A549 (cell line): ENCODE measurements around the gene CD109. TPM values are rescaled to one million over a fixed set of nuclear protein-coding genes. Genes with fewer than 3 reads are reported as not detected.

Experiments
- ATAC-seq, 2 experiments: fragments of 200-7000 bp in 1 of 2; fragments of >200 bp in 1 of 2; cut with Nextera tagmentation in 1 of 2; cut with Tn5 transposase in 1 of 2; 3 replicates each; pipeline versions ENCODE4 v1.8.0 to v1.9.1; 2018 to 2020; ENCODE audit warnings: mild to moderate bottlenecking in 1 of 2, moderate library complexity in 1 of 2
- CTCF ChIA-PET: fragments of 300-600 bp; sonication (Branson Sonifier 250); formaldehyde crosslinking; extraction: SDS; loops from one replicate; lab custom pipeline; 2021; ENCODE audit warnings: antibody characterized with exemption, inconsistent platforms; lab: Yijun Ruan, JAX
- POLR2A ChIA-PET: fragments of 350-600 bp; formaldehyde crosslinking; extraction: SDS; loops from one replicate; lab custom pipeline; 2021; ENCODE audit warnings: antibody characterized with exemption, inconsistent platforms; lab: Yijun Ruan, JAX
- DNase-seq, 2 experiments: peaks; one replicate each; pipeline versions ENCODE4 v3.0.0 to v3.0.0-alpha.2; 2011 to 2016; ENCODE audit warnings: low read depth in 1 of 2, low spot score in 1 of 2
- FAIRE-seq: peaks from 2 replicates; lab custom pipeline; 2011; peaks lifted over from hg19 to GRCh38; lab: Jason Lieb, UNC
- H3K27ac ChIP-seq, 2 experiments: fragments of >200 bp; sonication (Bioruptor Twin); formaldehyde crosslinking; 3 replicates each; pipeline ENCODE4 v1.5.1; 2016 to 2017
- H3K4me1 ChIP-seq: fragments of >200 bp; sonication (Bioruptor Twin); formaldehyde crosslinking; 3 replicates; pipeline ENCODE4 v1.6.1; 2016
- H3K4me2 ChIP-seq: fragments of >200 bp; sonication (Bioruptor Twin); formaldehyde crosslinking; 3 replicates; pipeline ENCODE4 v1.6.1; 2016
- H3K4me3 ChIP-seq: fragments of >200 bp; sonication (Bioruptor Twin); formaldehyde crosslinking; 3 replicates; pipeline ENCODE4 v1.5.1; 2016
- H3K9me3 ChIP-seq: fragments of >200 bp; sonication (Bioruptor Twin); formaldehyde crosslinking; 3 replicates; pipeline ENCODE4 v1.6.1; 2016
- CBX2 ChIP-seq: fragments of 200-600 bp; sonication (generic); IDR thresholded peaks from 2 replicates; pipeline ENCODE4 v1.6.1; 2016; ENCODE audit warnings: low read depth, mild to moderate bottlenecking, borderline replicate concordance
- CEBPB ChIP-seq, 2 experiments: fragments of >200 bp in 1 of 2; sonication (Bioruptor Twin) in 1 of 2; formaldehyde crosslinking in 1 of 2; IDR thresholded peaks; 2 replicates each; pipeline ENCODE4 v1.6.1; 2012 to 2016
- EHMT2 ChIP-seq: fragments of 200-600 bp; sonication (generic); IDR thresholded peaks from 2 replicates; pipeline ENCODE4 v1.6.1; 2016; ENCODE audit warnings: antibody characterized with exemption, low read depth, mild to moderate bottlenecking, moderate library complexity
- EP300 ChIP-seq, 2 experiments: fragments of >200 bp; sonication (Bioruptor Twin); formaldehyde crosslinking; IDR thresholded peaks; 2 replicates in 1 of 2; 3 replicates in 1 of 2; pipeline ENCODE4 v1.6.1; 2016 to 2017
- ESRRA ChIP-seq: fragments of 150-350 bp; IDR thresholded peaks from 2 replicates; pipeline ENCODE4 v1.6.1; 2014; ENCODE audit warnings: mild to moderate bottlenecking, low read length, borderline replicate concordance
- FOSL2 ChIP-seq, 2 experiments: fragments of 450-650 bp in 1 of 2; fragments of >200 bp in 1 of 2; sonication (Bioruptor Twin) in 1 of 2; formaldehyde crosslinking; IDR thresholded peaks; 2 replicates each; pipeline versions ENCODE4 v1.5.0 to v1.6.1; 2016 to 2020; ENCODE audit warnings: mild to moderate bottlenecking in 1 of 2, moderate library complexity in 1 of 2
- FOXS1 ChIP-seq: fragments of 250-450 bp; sonication (Bioruptor Pico); IDR thresholded peaks from 2 replicates; pipeline ENCODE4 v1.5.0; 2020; ENCODE audit warnings: mild to moderate bottlenecking, moderate library complexity
- GATA3 ChIP-seq: IDR thresholded peaks from 2 replicates; pipeline ENCODE4 v1.6.1; 2012; ENCODE audit warnings: borderline replicate concordance
- HEYL ChIP-seq: fragments of 250-450 bp; sonication (Bioruptor Pico); IDR thresholded peaks from 2 replicates; pipeline ENCODE4 v1.8.0; 2021; ENCODE audit warnings: mild to moderate bottlenecking, moderate library complexity
- HOXA7 ChIP-seq: fragments of 250-450 bp; sonication (Bioruptor Pico); IDR thresholded peaks from 2 replicates; pipeline ENCODE4 v1.5.0; 2020; ENCODE audit warnings: mild to moderate bottlenecking, moderate library complexity
- HOXB13 ChIP-seq: fragments of 250-450 bp; sonication (Bioruptor Pico); IDR thresholded peaks from 2 replicates; pipeline ENCODE4 v1.5.0; 2020; ENCODE audit warnings: low read depth, mild to moderate bottlenecking, moderate library complexity
- KDM5A ChIP-seq: fragments of 200-600 bp; sonication (generic); IDR thresholded peaks from 2 replicates; pipeline ENCODE4 v1.6.1; 2016; ENCODE audit warnings: antibody characterized with exemption, mild to moderate bottlenecking
- MAX ChIP-seq: IDR thresholded peaks from 2 replicates; pipeline ENCODE4 v1.6.1; 2012
- NR3C1 ChIP-seq: fragments of >200 bp; sonication (Bioruptor Twin); formaldehyde crosslinking; IDR thresholded peaks from 3 replicates; pipeline ENCODE4 v1.6.1; 2017
- PBX3 ChIP-seq: IDR thresholded peaks from 2 replicates; pipeline ENCODE4 v1.6.1; 2012
- POLR2A ChIP-seq: IDR thresholded peaks from 2 replicates; pipeline ENCODE4 v1.6.1; 2012; ENCODE audit warnings: mild to moderate bottlenecking, low read length
- TFCP2L1 ChIP-seq: fragments of 250-450 bp; sonication (Bioruptor Pico); IDR thresholded peaks from 2 replicates; pipeline ENCODE4 v1.5.0; 2021; ENCODE audit warnings: mild to moderate bottlenecking
- WGBS: methylation state at CpG from one replicate; pipeline ENCODE4 v1.1.6; 2017; ENCODE audit errors: missing lambda C conversion rate; 5-methylcytosine and 5-hydroxymethylcytosine counted together
- polyA plus RNA-seq, 4 experiments: library from polyadenylated mRNA; depleted of rRNA in 3 of 4; stranded (reverse); fragments of >200 nt; fragmentation: RNase III in 1 of 4; extraction: RNeasy Plus Mini Kit Qiagen cat#74134 plus additional on column Dnase treatment in 1 of 4; gene quantifications; 2 replicates in 3 of 4; 3 replicates in 1 of 4; pipeline ENCODE4 v1.2.3, GENCODE V29; 2011 to 2017
- TF ChIP-seq, protein P1 (sequence below): fragments of 250-450 bp; sonication (Bioruptor Pico); IDR thresholded peaks from 2 replicates; pipeline ENCODE4 v1.5.0; 2021; ENCODE audit warnings: mild to moderate bottlenecking, moderate library complexity, borderline replicate concordance
- TF ChIP-seq, protein P2 (sequence below): fragments of 450-650 bp; IDR thresholded peaks from 2 replicates; pipeline ENCODE4 v1.6.1; 2014; ENCODE audit warnings: antibody characterized with exemption
- TF ChIP-seq, protein P3 (sequence below): fragments of 150-350 bp; IDR thresholded peaks from 2 replicates; pipeline ENCODE4 v1.6.1; 2014; ENCODE audit warnings: low read depth, mild to moderate bottlenecking, low read length
- TF ChIP-seq, protein P4 (sequence below): fragments of >200 bp; sonication (Bioruptor Twin); formaldehyde crosslinking; IDR thresholded peaks from 3 replicates; pipeline ENCODE4 v1.5.1; 2016

CD109 gene
- polyA plus RNA-seq, 2 of the 4 experiments (the other 2 are of a cell fraction), result 18.3 to 56.7 TPM

GRCh38 chr6:73669005-73669404 lies 27.0 kb upstream of the CD109 start:
- DNase-seq, result no peak
- TF ChIP-seq HOXB13 (CRISPR knock-in tag), result no peak
- TF ChIP-seq MAX, result no peak
- no peak for TF ChIP-seq GATA3
- no peak for TF ChIP-seq PBX3
- no peak for TF ChIP-seq HEYL (CRISPR knock-in tag)
- TF ChIP-seq HOXA7 (CRISPR knock-in tag), result no peak
- TF ChIP-seq, protein P1, sequence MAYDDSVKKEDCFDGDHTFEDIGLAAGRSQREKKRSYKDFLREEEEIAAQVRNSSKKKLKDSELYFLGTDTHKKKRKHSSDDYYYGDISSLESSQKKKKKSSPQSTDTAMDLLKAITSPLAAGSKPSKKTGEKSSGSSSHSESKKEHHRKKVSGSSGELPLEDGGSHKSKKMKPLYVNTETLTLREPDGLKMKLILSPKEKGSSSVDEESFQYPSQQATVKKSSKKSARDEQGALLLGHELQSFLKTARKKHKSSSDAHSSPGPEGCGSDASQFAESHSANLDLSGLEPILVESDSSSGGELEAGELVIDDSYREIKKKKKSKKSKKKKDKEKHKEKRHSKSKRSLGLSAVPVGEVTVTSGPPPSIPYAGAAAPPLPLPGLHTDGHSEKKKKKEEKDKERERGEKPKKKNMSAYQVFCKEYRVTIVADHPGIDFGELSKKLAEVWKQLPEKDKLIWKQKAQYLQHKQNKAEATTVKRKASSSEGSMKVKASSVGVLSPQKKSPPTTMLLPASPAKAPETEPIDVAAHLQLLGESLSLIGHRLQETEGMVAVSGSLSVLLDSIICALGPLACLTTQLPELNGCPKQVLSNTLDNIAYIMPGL (CRISPR knock-in tag), result no peak
- no peak for TF ChIP-seq FOSL2 (IDR thresholded peaks at IDR 0.05)
- no peak for TF ChIP-seq FOSL2 (CRISPR knock-in tag; IDR thresholded peaks at IDR 0.05)
- TF ChIP-seq CBX2, result no peak
- no peak for TF ChIP-seq KDM5A
- TF ChIP-seq NR3C1, result no peak
- no peak for TF ChIP-seq TFCP2L1
- no peak for TF ChIP-seq CEBPB (IDR thresholded peaks at IDR 0.05)
- TF ChIP-seq ESRRA, result no peak
- no peak for TF ChIP-seq EHMT2
- H3K9me3 ChIP-seq, result no peaks in the 10 kb centered on the region
- H3K27ac ChIP-seq, result no peak overlapping the region
- no peak for FAIRE-seq
- no peak overlapping the region for H3K4me2 ChIP-seq
- ATAC-seq, result no peak
- H3K4me1 ChIP-seq, result peaks cover 9% of the 10 kb centered on the region; the same call in 1 of the 3 replicates
- 90% methylated on average over 1 of the region's 1 CpG for WGBS
- no peak overlapping the region for H3K4me3 ChIP-seq
- ChIA-PET CTCF (no interaction called here), POLR2A (no interaction called here)

DNA sequence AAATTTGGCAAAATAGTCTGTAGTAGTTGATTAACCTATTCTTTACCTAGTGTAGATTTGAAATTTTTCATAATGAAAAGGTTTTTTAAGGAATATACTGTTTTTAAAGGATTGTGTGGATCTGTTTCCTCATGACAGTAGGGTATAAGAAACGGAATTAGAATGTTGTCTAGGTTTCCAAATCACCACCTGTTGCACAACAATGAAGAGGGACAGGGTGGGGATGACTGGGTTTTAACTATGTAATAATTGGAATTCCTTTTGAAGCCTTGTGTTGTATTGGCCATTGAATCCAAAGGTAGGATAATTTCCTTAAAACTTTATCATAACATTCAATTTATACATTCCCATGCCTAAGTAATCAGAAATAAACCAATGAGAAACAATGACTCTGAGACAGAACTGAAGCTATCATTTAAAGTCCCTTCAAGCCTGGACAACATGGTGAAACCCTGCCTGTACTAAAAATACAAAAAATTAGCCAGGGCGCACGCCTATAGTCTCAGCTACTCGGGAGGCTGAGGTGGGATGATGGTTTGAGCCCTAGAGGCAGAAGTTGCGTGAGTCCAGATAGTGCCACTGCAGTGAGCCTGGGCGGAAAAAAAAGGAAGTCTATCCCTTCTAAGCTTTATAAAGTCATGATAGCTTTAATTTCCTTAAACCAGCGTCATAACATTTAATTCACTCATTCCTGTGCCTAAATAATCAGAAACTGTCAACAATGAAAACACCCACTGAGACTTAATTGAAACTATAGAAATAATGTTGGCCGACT lies 23.9 kb upstream of the CD109 start:
- Histone ChIP-seq H3K27ac (no peak overlapping the region), H3K4me3 (no peak overlapping the region), H3K4me1 (no peaks in the 10 kb centered on the region), H3K4me2 (no peak overlapping the region), H3K9me3 (no peaks in the 10 kb centered on the region)
- FAIRE-seq (no peak), ATAC-seq (no peak), DNase-seq (no peak)
- 83% methylated on average over 8 of the region's 8 CpGs for WGBS
- TF ChIP-seq, protein P2, sequence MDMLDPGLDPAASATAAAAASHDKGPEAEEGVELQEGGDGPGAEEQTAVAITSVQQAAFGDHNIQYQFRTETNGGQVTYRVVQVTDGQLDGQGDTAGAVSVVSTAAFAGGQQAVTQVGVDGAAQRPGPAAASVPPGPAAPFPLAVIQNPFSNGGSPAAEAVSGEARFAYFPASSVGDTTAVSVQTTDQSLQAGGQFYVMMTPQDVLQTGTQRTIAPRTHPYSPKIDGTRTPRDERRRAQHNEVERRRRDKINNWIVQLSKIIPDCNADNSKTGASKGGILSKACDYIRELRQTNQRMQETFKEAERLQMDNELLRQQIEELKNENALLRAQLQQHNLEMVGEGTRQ, result no peak
- no peak for TF ChIP-seq EP300 (IDR thresholded peaks at IDR 0.05)
- TF ChIP-seq FOXS1, result no peak
- TF ChIP-seq, protein P3, sequence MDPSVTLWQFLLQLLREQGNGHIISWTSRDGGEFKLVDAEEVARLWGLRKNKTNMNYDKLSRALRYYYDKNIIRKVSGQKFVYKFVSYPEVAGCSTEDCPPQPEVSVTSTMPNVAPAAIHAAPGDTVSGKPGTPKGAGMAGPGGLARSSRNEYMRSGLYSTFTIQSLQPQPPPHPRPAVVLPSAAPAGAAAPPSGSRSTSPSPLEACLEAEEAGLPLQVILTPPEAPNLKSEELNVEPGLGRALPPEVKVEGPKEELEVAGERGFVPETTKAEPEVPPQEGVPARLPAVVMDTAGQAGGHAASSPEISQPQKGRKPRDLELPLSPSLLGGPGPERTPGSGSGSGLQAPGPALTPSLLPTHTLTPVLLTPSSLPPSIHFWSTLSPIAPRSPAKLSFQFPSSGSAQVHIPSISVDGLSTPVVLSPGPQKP, result no peak
- TF ChIP-seq, protein P4, sequence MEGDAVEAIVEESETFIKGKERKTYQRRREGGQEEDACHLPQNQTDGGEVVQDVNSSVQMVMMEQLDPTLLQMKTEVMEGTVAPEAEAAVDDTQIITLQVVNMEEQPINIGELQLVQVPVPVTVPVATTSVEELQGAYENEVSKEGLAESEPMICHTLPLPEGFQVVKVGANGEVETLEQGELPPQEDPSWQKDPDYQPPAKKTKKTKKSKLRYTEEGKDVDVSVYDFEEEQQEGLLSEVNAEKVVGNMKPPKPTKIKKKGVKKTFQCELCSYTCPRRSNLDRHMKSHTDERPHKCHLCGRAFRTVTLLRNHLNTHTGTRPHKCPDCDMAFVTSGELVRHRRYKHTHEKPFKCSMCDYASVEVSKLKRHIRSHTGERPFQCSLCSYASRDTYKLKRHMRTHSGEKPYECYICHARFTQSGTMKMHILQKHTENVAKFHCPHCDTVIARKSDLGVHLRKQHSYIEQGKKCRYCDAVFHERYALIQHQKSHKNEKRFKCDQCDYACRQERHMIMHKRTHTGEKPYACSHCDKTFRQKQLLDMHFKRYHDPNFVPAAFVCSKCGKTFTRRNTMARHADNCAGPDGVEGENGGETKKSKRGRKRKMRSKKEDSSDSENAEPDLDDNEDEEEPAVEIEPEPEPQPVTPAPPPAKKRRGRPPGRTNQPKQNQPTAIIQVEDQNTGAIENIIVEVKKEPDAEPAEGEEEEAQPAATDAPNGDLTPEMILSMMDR, result no peak
- no peak for TF ChIP-seq POLR2A
- ChIA-PET CTCF (interaction anchor here (0.6 to 7.8 kb wide), 3 partner anchors 11 to 1539 kb away, joined by 3 to 114 read pairs (median 5); no protein-coding TSS in a partner anchor), POLR2A (no interaction called here)
